Femur (tissue), 1 donor: ENCODE measurements around the gene EAPP.
A peak's percentile ranks its signal among the peaks of the same experiment; 100 is the strongest.
"Not testable (repeated sequence)": the region's sequence is repeated elsewhere in the genome, so short reads cannot be mapped to it uniquely, and the experiment has no call there.

Source experiments
- DNase-seq: peaks from one replicate; pipeline ENCODE4 v3.0.0-alpha.2; 2017

The EAPP gene

GRCh38 chr14:34539407-34540180, at the start of gene EAPP:
Gene EAPP (minus strand): TSS chr14:34539701. CDS start chr14:34539628, 73 bp downstream.
- DNase-seq = peak; percentile 99

GRCh38 chr14:34583525-34583924, 44.0 kb upstream of the EAPP start:
- no peak for DNase-seq

DNA sequence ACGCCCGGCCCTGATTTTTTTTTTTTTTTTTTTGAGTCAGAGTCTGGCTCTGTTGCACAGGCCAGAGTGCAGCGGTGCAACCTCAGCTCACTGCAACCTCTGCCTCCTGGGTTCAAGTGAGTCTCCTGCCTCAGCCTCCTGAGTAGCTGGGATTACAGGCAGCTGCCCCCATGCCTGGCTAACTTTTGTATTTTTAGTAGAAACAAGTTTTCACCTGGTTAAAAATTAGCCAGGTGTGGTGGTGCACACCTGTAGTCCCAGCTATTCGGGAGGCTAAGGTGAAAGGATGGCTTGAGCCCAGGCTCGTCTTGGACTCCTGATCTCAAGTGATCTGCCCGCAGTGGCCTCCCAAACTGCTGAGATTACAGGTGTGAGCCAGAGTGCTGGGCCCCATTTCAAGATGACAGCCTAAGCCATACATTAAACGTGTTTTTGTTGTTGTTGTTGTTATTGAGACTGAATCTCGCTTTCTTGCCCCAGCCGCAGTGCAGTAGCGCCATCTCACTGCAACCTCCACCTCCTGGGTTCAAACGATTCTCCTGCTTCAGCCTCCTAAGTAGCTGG, 42.7 kb upstream of the EAPP start:
- DNase-seq = no peak

- DNase-seq = no peak
Observed at GRCh38 chr14:34580381-34580780, 40.9 kb upstream of the EAPP start.

DNA sequence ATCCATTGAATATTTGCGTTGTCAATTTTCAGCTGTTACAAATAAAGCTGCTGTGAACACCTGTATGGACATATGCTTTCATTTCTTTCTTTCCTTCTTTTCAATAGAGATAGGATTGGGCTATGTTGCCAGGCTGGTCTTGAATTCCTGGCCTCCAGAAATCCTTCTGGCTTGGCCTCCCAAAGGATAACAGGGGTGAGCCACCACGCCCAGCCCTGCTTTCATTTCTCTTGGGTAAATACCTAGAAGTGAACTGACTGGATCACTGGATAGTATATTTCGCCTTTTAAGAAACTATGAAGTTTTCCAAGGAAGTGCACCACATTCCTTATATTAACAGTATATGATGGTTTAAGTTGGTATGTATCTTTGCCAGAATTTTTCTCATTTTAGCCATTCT, 32.3 kb upstream of the EAPP start:
- no peak for DNase-seq

GRCh38 chr14:34569750-34570149, 30.2 kb upstream of the EAPP start:
- DNase-seq = no peak

DNA sequence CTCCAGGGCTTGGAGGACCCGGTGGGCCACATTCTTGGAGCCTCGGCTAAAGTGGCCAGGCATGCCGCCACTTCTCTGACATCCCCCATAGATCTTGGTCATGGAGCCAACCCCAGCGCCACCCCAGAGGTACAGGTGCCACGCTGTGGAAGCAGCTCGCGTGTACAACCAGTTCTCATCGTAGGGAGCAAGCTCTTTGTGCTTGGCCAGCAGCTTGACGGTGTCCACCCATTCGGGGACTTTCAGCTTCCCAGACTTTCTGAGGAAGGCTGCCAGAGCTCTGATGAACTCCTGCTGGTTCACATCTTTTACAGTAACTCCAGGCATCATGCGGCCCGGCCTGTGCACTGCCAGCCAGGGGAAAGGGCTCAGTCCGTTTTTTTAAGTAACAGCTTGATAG, 29.3 kb upstream of the EAPP start:
- DNase-seq = no peak

GRCh38 chr14:34562776-34563150, 23.3 kb upstream of the EAPP start:
- DNase-seq = no peak

DNA sequence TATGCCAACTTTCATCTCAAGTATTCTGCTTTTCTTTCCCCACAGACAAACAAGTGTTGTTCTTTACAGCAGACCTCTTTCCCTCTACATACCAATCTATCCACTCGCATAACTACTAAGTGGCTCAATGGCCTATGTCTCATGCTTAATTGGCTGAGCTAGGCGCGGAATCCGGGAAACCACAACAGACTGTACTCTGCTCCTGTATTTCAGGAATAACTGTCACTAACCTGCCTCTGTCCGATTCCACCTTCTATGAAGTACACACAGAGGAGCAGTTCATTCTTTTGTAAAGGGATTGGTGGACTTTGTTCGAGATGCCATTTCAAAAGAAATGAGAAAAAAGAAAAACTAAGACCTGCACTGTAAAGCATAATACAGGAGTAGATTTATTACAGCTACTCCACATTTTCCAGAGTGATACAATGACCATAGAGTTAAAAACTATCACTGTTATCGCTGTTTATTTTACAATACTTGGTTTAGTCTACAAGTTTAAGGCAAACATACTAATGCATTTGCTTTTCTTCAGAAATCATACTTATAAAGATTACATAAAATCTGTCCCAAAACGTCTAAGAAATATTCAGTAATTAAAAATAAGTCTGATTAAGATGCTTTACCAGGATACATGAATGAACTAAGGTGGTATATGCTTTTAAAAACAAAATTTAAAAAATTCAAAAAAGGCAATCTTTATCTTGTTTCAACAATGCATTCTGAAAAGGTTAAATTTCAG, 22.7 kb upstream of the EAPP start:
- not testable (repeated sequence) for DNase-seq

- not testable (repeated sequence) for DNase-seq
Observed at GRCh38 chr14:34556498-34556829, 17.0 kb upstream of the EAPP start.

- DNase-seq = not testable (repeated sequence)
Observed at GRCh38 chr14:34555583-34556497, 16.3 kb upstream of the EAPP start.

GRCh38 chr14:34554540-34555250, 15.2 kb upstream of the EAPP start:
- DNase-seq = no peak

GRCh38 chr14:34549276-34549966, 9.9 kb upstream of the EAPP start:
- not testable (repeated sequence) for DNase-seq

- no peak for DNase-seq
Observed at GRCh38 chr14:34548472-34548981, 9.0 kb upstream of the EAPP start.

DNA sequence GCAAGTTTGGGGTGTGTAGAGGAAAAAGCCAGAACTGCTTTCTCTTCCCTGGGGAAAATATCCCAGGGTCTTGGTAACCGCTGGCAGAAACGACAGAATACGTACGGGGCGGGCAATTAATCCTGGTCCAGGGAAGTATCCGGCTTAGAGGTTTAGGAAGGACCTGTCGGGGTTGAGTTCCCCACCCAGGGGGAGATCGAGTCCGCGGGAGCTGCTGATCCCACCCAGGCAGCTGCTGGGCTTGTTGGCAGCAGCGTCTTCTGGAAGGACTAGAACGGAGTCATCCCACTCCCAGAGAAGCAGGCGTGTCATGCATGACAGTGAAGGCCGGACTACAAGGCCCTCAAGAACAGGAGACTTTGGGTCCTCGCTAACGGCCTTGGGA, 7.6 kb upstream of the EAPP start:
- DNase-seq = not testable (repeated sequence)

DNA sequence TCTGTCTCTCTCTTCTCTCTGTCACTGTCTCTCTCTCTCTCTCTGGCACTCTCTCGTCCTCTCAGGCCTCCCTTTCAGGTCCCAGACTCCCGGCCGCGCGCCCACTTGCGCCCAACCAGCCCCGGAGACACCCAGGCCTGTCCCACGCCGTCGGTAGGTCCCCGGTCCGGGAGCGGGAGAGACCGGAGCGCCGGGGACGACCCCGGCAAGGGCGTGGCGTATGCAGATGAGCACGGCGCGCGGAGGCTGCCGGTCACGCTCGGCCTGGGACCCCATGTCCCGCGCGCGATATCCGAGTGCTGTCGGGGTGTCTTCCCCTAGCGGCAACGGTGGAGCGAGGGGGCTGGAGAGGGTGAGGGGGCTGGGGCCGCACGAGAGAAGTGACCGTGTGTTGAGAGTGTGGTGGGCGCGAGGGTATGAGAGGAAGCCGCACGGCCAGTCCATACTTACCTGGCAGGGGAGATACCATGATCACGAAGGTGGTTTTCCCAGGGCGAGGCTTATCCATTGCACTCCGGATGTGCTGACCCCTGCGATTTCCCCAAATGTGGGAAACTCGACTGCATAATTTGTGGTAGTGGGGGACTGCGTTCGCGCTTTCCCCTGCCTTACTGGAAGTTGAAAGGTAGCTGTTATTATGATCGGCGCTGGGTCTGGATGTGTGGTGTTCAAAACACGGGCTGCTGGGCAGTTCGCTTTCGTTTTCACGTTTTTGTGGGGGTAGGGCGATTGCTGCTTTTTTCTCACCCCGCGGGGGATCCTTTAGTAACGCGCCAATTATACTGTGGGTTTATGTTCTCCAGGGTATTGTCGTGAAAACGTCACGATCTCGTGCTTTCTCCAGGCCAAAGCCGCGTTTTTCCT, 7.0 kb upstream of the EAPP start:
- DNase-seq = not testable (repeated sequence)

DNA sequence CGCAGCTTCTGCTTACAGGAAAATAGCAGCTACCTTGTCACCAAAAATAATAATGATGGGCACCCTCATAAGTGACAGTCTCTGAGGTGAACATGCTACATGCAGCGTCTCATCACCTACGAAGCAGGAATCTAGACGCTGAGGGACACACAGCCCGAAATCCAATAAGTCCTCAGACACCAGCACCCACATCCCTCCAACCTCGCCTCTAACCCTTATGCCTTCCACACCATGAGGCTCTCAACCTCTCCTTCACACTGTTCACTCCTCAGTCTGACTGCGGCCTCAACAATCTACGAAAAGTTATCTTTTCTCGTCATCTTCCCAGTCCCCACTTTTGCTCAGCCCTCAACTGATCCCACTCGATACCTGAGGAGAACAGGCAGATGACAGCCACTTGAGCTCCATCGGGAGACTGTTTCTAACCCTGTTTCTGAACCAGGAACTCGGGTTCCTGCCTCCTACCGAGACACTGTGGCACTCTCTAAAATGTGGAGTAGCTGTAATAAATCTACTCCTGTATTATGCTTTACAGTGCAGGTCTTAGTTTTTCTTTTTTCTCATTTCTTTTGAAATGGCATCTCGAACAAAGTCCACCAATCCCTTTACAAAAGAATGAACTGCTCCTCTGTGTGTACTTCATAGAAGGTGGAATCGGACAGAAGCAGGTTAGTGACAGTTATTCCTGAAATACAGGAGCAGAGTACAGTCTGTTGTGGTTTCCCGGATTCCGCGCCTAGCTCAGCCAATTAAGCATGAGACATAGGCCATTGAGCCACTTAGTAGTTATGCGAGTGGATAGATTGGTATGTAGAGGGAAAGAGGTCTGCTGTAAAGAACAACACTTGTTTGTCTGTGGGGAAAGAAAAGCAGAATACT, 919 bp upstream of the EAPP start:
- not testable (repeated sequence) for DNase-seq

DNA sequence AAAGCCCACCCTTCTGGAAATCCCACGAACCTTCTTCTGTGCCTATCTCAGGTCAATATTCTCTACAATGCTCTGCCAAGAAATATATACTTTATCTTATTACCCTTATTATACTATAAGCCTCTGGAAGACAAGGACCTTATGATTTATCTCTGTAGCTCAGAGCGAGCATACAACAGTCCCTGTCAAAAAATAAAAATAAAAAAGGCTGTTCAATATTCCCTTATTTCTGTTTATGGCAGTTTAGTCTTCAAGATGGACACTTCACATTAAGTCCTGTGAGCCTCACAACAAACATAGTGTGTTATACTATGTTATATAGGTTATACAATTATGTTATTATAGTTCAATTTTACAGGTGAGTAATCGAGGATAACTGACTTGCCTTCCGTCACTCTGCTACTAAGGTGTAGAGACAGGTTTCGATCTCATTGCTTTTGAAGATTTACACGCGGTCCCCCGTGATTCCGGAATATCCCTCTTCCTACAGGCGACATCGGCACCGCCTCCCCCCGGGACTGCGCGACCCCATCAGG, 562 bp downstream of the EAPP start:
- no peak for DNase-seq

DNA sequence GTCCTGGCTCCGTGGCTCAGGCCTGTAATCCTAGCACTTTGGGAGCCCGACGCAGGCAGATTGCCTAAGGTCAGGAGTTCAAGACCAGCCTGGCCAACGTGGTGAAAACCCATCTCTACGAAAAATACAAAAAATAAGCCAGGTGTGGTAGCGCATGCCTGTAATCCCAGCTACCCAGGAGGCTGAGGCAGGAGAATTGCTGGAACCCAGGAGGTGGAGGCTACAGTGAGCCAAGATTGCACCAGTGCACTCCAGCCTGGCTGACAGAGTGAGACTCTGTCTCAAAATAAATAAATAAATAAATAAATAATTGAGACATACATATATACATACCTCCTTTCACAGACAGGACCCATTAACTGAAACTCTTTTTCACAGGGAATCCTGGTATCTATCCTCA, 1.4 kb downstream of the EAPP start:
- DNase-seq = not testable (repeated sequence)
